NCI-H146 (cell line): ENCODE measurements around the gene MEAK7.
"Not testable (repeated sequence)": the region's sequence is repeated elsewhere in the genome, so short reads cannot be mapped to it uniquely, and the experiment has no call there.

Source experiments
- DNase-seq: peaks from one replicate; lab custom pipeline; 2025; lab: John Stamatoyannopoulos, UW

MEAK7 gene

DNA sequence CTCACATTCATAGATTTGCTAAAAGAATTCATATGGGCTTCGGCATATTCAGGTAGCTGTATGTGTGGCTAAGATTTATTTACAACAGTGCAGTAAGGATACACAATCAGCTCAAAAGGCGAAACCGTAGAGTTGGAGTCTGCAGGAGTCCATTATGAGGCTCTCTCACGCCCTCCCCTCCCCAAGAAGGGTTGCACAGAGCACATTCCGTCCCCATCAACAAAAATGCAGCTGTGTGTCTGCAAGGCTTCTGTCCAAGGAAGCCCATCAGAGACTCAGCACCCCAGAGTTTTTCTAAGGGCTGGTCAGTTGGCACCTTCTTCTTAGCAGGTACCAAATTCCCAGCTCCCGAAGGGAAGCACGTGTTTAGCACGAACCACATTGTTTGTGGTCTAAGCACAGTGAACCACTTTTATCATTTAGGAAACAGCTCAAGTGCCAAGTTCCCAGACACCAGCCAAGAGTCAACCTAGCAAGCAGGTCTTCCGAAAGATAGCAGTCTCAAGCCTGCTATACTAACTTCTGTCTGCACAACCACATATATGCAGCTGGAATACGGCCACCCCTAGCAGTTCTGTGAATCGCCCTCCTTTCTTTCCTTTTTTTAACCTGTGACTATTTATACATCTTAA is 28.5 kb upstream of the MEAK7 start:
- DNase-seq, result no peak

DNA sequence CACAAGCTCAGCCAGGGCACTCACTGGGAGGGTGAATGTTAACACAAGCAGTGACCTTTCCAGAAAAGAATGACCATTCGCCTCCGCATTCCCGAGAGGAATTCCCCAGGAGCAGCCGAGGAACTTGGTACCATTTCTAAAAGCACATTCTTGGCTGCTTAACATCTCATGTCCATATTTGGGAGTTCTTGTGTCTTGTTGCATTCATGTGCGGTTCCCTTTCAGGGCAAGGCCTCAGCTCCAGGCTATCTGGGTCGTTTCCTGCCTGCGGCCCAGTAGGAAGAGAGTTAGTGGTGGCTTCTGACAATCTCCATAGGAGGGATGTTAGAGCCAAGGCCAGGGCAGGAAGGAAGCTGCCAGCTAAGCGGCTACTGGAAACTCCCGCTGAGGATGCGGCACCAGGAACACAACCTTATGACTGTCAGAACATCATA is 27.8 kb upstream of the MEAK7 start:
- no peak for DNase-seq

DNA sequence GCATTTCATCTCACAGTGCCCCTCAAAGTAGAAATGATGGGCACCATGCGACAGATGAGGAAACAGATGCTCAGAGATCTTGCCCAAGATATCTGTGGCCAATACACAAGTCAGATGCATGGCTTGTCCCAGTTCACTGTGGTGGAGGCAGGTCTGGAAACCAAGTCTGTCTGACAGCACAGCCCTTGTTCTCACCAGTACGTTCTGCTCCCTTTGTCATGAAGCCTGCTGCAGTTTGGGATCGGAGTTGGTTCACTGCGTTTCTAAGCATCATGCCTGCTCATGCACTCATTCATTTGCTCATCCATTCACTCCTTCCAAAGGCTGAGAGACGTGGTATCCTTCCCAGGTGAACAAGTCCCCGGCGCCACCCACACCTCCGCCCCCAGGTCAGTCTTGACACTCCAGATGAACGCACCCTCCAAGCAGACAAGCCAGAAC is 27.2 kb upstream of the MEAK7 start:
- DNase-seq, result no peak

DNA sequence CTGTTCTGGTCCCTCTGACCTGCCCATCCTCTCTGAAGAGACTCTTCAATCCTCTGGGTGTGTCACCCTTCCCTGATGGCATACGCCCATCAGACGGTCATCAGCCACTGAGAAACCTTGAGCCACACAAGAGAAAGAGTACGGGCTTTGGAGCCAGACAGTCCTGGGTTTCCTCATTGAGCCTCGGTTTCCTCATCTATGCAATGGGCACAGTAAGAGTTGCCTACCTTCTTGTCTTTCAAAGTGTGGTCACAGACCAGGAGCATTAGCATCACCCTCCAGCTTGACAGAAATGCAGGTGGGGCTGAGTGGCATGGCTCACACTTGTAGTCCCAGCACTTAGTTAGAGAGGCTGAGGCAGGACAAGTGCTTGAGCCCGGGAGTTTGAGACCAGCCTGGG is 26.1 kb upstream of the MEAK7 start:
- no peak for DNase-seq

DNA sequence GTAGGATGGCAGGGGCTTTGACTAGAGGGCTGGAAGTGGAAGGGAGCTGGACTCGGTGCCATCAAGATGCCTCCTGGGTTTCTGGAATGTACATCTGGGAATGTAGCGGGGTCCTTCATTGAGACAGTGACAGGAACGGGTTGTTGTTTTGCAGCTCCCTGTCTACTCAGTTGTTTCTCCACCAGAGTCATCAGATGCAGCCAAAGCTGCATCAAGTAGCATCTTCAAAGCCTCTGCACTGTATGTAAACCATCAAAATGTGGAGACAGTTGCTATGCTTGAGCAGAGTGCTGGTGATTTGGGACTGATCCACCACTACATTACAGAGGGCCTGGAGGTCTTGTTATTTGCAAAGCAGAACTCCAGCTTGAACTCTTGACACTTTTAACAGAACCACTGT is 25.1 kb upstream of the MEAK7 start:
- no peak for DNase-seq

DNA sequence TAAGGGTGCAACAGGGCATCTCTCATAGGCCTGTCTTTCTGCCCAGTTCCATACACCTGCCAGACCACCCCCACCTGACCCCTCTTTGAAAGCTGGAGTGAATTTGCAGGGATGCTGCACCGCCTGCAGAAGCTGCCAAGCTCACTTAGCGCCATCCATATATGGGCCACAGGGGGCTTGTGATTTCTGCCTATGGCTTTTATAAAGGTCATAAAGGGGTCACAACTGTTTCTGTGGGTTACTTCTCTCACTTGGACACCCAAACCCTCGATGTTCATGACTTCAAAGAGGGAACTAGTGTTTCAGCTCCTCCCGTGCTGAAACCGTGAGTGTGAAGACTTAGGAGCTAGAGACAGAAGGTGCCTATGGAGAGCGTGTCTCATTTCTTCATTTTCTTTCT is 23.9 kb upstream of the MEAK7 start:
- no peak for DNase-seq

DNA sequence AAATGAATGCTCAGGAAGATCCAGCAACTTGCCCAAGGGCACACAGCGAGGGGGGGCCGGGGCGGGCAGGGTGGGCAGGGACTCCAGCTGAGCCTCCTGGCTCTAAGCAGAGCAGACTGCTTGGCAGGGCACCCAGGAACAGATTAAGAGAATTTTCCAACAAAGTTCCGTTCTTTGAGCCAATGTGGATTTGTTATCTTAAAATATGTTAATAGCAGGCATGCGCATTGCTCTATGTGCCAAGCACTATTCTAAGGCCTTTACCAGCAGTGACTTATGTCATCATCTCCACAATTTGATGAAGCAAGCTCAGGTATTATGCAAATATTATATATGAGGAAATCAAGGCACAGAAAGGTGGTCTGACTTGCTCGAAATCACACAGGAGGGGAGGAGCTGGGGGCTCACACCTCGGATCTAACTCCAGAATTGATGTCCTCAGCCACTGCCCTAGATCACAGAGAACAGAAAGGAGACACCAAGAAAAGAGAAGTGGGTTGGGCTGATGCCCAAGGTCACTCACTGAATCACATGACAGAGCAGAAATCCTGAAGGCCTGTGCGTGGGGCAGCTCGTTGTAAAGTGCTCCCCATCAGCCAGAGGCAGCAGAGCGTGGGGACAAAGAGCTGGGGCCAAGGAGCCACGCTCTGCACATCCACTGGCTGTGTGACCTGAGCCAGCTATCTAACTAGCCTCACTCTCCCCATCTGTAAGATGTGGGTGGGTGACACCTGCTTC is 23.2 kb upstream of the MEAK7 start:
- DNase-seq, result no peak

DNA sequence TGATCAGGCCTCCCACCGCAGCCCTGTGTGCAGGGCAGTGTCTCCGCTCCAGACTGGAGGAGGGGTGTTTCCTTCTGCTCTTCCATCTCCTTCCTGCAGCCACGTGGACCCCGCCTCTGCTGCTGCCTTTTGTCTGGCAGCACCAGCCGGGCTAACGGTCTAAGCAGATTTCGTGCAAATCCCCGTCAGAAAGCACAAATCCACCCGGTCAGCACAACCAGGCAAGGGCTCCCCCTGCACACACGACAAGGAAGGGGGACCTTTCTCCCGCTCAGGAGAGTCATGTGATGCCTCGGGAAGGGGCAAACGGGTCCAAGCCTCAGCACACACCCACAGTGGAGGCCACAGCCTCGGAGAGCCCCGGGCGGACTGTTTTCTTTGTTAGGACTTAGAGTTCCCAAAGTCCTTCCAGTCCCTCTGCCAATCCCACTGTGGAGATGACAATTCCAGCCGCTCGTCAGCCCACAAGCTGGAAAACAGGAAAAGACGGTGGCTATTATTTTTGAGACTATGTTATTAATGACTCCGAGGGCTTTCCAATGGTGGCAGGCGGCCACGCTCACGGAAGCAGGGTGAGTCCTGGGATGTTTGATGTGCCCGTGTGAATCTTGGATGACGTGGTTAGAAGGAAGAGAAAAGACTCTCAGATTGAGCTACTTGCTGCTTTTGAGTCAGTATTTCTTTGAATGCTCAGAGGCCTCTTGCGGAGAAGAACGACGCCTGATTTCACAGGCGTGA is 22.5 kb upstream of the MEAK7 start:
- DNase-seq, result no peak

DNA sequence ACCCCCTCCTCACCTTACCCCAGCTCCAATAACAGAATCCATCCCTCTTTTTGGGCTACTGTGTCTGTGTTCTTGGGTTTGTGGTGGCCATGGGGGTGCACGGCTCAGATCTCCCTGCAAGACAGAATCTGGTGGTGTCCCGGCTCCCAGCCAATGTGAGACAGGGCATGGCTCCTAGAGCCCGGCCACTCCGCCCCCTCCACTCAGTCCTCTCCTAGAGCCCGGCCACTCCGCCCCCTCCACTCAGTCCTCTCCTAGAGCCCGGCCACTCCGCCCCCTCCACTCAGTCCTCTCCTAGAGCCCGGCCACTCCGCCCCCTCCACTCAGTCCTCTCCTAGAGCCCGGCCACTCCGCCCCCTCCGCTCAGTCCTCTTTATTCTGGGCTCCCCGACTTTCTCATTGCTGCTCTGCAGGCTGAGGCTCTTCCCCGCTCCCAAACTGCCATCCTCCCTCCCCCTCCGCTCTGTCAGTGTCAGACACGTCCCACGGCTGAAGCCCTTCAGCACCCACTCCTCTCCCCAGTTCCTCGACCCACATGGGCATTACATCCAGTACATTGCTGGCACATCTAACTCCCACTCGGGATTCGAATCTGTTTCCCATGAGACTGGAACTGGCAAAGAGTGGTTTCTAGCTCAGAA is 20.6 kb upstream of the MEAK7 start:
- not testable (repeated sequence) for DNase-seq

DNA sequence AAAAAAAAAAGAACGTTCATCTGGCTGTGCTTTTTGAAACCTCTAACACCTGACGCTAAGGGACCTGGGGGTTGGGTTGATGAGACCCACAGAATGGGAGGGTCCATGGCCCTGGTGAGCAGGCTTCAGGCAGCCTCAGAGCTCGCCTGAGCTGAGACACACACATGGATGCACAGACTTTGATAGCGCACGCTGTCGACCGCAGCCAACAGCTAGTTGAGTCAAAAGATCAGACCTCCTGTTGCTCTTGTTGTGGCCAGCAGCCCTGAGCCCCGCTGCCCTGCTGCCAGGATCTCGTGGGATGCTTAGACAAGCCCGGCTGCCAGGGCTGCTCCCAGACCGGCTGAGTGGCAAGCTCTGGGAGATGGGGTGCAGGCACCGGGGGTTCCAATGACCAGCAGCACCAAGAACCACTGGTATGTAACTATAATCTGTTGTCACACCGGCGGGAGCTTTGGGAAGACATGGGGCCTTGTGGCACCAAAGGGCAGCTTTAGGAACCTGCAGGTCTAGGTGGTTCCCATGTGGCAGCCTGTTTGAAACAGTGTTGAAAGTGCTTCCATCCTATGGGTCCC is 20.0 kb upstream of the MEAK7 start:
- no peak for DNase-seq

DNA sequence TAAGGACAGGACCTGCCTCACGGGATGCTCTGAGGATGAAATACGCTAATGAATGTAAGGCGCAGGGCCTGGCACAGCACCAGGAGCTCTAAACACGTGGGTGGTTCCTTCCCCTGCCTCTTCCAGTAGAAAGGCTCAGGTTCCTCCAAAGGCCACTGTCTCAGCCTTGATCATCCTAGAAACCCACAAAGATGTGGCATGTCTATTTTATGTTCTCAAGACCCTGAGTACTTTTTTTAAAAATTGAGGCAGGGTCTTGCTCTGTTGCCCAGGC is 17.0 kb upstream of the MEAK7 start:
- DNase-seq, result no peak

DNA sequence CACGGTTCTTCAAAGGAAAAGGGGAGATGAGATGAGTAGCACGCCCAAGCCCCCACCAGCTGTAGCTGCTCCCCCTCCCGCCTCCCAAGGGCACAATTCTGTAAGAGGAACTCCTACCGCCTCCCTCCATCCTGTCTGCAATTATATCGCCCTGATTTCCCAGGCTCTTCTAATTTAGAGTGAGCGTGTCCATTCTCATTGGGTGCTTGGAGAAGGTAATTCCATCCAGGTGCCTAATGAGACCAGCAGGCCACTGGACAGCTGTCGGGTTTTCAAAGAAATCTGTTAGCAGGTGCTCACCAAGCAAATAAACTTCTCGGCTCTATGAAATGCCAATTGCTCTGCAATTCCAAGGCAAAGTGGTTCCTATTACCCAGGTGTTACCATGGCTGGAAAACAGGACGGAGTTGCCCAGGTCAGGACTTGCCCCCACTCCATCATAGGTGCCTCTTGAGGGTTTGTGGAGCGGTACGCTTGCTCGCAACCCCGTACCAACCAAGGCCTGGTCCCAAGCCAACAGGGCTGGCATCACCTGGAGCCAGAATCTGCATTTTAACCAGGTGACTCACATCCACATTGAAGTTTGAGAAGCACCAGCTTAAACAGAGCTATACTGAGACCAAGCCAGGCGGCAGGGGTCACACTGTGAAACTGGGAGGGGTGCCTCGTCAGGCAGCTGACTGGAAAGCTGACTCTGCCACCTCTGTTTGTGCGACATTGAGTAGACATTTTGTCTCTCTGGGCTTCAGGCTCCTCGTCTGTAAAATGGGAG is 16.5 kb upstream of the MEAK7 start:
- DNase-seq, result peak; percentile 96

DNA sequence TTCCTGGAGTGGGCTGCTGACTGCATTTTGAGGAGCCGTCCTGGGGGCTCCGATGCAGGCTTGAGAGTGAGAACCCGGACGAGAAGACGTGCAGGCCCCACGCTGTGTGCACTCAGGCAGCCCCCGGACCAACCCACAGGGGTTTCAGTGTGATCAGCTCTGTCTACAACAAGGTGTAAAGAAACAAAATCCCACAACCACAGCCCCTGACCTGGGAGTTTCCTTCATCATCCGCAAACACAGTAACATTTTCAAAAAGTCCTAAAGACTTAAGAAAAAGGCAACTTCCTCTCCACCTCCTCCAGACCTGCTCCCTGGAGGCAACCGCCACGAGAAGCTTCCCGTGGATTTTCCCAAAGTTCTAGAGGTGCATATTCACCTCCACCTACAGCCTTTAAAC is 15.4 kb upstream of the MEAK7 start:
- no peak for DNase-seq

DNA sequence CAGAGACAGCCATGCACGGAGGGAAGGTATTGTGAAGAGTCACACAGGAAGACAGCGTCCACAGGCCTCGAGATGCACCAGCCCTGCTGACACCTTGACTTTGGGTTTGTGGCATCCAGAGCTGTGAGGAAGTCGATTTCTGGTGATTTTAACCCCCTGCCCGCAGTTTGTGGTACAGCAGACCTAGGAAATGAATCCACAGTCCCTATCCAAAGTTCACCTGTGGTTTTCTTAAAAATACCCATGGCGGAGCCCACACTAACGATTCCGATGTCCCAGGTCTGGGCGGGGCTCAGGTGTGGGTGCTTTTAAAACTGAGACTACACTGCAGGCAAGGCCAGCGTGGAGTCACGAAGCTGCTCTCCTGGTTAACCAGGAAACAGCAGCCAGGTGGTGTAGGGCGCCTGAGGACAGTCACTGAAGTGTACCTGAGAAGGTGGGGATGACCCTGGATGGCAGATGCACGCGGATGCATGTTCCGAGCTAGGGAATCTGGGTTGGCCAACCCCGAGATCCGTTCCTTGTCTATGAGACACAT is 14.4 kb upstream of the MEAK7 start:
- peak; percentile 74 for DNase-seq

DNA sequence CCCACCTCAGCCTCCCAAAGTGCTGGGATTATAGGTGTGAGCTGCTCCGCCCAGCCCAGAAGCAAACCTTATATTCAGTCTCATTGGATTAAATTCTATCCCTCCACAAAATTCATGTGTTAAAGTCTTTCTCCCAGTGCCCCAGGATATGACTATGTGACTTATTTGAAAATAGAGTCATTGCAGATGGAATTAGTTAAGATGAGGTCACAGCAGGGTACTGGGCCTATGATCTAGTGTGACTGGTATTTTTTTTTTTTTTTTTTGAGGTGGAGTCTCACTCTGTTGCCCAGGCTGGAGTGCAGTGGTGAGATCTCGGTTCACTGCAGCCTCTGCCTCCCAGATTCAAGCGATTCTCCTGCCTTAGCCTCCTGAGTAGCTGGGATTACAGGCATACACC is 13.8 kb upstream of the MEAK7 start:
- DNase-seq, result not testable (repeated sequence)

DNA sequence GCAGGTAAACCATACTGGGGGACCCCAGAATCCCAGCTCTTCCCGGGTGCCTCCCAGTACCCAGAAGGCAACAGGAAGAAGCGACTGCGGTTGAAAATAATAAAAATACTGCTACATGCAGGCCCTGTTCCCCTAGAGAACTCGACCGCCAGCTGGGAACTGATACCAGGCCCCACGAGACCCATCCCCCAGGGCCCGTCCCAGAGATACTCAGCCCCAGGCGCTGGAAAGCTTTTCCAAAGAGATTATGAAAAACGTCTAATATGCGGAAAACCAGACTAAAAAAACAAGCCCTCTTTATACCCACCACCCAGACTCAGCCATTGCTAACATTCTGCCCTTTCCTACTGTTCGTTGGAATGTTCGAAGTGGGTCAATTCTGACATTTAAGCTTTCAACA is 12.9 kb upstream of the MEAK7 start:
- DNase-seq, result no peak

DNA sequence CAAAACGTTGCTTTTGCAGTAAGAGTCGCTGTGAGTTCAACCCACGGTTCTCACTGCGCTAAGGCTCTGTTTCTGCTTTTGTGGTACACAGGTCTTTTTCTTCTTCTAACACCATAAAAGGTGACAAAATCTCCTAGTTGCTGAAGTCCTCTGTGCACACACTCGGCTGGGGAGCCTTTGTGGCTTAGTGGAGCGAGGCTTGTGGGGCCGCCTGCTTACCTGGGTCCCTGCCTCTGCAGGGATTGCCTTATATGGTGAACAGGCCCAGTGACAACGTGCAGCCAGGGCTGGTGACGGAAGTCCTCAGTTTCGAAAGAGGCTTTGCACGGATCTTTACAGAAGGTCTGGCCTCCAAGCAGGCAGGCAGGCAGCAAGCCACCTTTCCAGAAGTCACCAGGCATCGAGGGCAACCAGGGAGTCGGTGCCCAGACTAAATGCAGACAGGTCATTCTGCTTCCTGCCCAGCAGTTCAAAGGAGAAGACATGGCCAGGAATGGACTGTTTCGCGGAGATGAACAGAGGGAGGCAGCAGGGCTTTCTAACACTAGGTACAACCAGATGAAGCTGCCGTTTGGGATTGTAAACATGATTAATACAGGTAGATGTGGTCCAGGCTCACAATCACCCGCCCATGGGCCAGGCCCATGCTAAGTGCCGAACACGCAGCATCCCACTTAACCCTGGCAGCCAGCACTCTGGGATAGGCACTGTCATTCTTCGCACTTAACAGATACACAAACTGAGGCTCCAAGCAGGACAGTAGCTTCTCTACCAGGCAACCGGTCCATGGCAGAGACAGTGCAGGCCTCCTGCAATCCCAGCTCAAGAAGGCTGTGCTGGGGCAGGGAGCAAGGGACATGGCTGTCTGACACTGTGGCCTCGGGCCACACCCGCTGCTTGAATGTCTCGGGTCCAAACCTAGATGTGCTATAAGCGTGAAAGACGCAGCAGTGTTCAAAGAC is 10.7 kb upstream of the MEAK7 start:
- DNase-seq, result no peak

DNA sequence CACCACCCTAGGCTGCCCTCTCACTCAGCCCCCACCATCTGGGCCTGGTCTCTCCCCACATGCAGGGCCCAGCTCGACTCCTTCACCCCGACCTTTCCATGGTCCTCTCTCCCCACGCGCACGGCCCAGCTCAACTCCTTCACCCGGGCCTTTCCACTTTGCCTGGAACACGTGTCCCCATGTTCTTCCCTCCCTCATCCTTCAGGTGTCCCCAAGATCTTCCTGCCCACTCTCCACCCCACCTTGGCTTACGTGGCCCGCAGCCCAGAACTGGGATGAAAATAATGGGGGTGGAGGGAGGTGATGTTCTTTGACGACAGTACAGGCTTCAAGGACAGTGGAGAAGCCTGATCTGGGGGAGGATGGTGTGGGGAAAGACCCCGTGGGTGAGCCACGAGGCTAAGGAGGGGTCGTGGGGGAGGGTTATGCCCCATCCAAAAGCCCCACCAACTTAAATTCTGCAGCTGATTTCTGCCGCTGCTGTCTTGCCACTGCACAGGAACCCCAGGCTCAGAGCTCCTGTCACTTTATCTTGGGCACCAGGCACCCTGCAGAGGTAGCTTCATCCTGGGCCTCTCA is 9.9 kb upstream of the MEAK7 start:
- DNase-seq, result no peak

DNA sequence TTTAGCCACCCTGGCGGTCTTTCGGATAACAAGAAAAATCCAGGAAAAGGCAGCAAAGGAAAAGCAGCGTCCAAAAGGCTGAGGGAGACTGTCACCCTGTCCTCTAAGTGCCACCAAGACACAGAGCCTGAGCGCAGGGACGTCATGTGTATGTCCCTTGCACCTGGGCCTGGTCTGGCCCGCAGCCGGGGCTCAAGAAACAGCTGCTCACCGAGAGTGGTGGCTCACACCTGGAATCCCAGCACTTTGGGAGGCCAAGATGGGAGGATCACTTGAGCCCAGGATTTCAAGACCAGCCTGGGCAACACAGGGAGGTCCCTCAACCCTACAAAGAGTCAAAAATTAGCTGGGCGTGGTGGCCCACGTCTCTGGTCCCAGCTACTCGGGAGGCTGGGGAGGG is 9.2 kb upstream of the MEAK7 start:
- no peak for DNase-seq

DNA sequence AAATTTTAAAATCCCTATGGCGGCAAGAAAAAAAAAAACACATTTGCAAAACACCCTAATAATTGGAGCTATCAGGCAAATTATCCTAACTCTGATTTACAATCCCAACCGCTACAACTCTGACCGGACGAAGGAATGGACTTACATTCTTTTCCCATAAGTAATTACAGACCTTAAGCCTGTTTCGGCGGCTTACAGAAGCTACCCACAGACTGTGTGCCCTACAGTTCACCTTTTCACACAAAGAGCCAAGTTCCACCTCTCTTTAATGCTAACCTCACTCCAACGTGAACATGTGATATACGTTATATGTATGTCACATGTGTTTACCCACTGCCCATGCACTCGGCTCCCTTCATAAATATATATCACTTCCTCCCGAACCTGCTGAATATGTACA is 8.7 kb upstream of the MEAK7 start:
- DNase-seq, result no peak
